RPMI7951 (cell line): ENCODE data around the gene DDX18. TPM values are rescaled to one million over a fixed set of nuclear protein-coding genes. Genes with fewer than 3 reads are reported as not detected.

Experiments used
- total RNA-seq: library from RNA; depleted of rRNA; stranded (reverse); fragments of >200 nt; shearing (Covaris generic); gene quantifications from 2 replicates; pipeline ENCODE4 v1.2.3, GENCODE V29; 2014; rRNA removed

The DDX18 gene
- total RNA-seq, 1 experiment from 2014 or later, result 77.7 TPM

Other genes starting within 250 kb of the DDX18 start
- 10.5 and 15.3 TPM in 2 replicates for gene CCDC93, start 199.4 kb downstream of the DDX18 start, total RNA-seq